ENCODE data around the gene NTM. TPM values are rescaled to one million over a fixed set of nuclear protein-coding genes. Genes with fewer than 3 reads are reported as not detected.

NTM gene
- total RNA-seq, 1 donor from 2014 or later: 9.9 TPM

DNA sequence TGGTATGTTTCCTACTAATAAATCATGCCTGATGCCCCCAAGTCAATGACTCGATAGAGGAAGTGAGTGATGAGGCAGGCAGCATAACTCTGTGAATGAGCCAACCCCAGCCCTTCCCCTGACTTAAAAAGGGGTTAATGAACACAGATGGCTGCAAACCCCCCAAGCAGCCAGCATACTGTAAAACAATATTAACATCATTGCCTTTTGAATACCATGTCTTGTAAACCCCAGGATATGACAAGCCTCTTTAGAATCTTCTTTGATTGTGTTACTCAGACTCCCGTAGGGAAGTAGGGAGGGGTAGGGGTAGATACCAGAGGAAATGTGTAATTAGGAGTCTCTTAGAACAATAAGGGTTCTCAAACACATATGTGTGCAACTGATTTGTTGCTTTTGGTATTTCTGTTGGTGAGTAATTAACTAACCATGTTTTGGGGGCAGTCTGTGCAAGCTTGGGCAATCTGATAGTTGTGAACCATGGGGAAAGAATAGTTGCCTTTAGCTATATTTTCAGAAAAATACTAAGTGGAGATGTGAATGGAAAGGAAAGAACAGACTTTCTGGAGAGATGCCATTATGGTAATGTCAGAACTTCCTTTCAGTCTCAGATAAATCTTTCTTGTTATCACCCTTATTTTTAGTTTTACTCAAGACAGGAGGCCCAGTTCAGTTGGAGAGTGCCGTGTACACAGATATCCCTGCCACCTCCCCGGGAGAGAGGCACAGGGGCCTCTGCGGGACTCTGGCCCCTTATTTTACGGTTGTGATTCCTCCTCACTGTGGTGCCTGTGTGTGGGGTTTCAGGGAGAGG is 701.8 kb downstream of the NTM start:
- Histone ChIP-seq H3K36me3 (ENCODE audit: control insufficient read depth in 3 of 3, insufficient read depth in 3 of 3, low read length in 3 of 3) (no peaks in the 10 kb centered on the region), H3K9me3 (ENCODE audit: control insufficient read depth in 3 of 3, low read length in 3 of 3) (no peaks in the 10 kb centered on the region), H3K4me3 (ENCODE audit: low read length in 3 of 3) (no peak overlapping the region), H3K4me1 (ENCODE audit: control insufficient read depth in 3 of 3, insufficient read depth in 3 of 3, low read length in 3 of 3) (peaks cover 0 to 6% (median 0%) of the 10 kb centered on the region in 3 donors), H3K9ac (ENCODE audit: low read depth in 1 of 3, low read length in 3 of 3) (no peak overlapping the region), H3K27ac (ENCODE audit: low read depth, low read length) (no peak overlapping the region), H3K27me3 (ENCODE audit: control insufficient read depth in 3 of 3, insufficient read depth in 3 of 3, low read length in 3 of 3) (no peaks in the 10 kb centered on the region)

DNA sequence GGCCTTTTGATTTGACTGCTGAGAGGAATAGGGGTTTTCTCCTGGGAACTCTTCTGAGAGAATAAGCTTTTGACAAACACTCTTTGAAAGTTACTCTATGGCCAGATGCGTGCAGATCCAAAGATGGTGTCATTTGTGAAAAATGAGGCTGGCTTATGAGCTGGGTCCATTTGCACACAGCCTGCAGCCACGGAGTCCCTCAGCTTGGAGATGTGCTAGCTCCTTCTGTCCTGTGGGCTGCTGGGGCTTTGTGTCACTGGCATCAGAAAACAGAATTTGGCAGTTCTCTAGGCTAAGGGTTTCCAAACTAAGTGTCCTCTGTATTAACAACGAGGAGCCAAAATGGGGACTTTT is 702.4 kb downstream of the NTM start:
- H3K27ac ChIP-seq (ENCODE audit: low read depth, low read length): no peak overlapping the region
- no peak overlapping the region for H3K9ac ChIP-seq (ENCODE audit: low read depth in 1 of 3, low read length in 3 of 3)
- H3K4me1 ChIP-seq (ENCODE audit: control insufficient read depth in 3 of 3, insufficient read depth in 3 of 3, low read length in 3 of 3): peaks cover 0 to 6% (median 0%) of the 10 kb centered on the region in 3 donors

DNA sequence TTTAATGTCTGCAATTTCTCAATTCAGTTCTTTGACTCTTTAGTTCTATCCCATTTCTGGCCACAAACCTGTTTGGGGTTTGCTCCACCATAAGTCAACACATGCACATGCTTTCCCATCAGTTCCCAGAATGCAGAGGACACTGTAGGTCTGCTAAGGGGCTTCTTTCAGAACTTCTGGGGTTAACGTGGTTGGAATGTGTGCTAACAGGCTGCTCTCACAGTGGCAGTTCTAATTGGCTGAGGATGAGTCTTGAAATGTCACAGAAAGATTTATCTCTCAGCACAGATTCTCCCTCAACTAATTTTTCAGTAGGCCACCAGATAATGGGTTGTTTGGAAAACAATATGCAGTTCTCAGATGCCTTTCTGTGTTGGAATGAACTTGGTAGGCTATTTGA is 703.4 kb downstream of the NTM start:
- no peak overlapping the region for H3K9ac ChIP-seq (ENCODE audit: low read depth in 1 of 3, low read length in 3 of 3)
- peaks cover 0 to 6% (median 0%) of the 10 kb centered on the region in 3 donors for H3K4me1 ChIP-seq (ENCODE audit: control insufficient read depth in 3 of 3, insufficient read depth in 3 of 3, low read length in 3 of 3)
- H3K9me3 ChIP-seq (ENCODE audit: control insufficient read depth in 3 of 3, low read length in 3 of 3): no peaks in the 10 kb centered on the region
- no peak overlapping the region for H3K27ac ChIP-seq (ENCODE audit: low read depth, low read length)
- no peaks in the 10 kb centered on the region for H3K36me3 ChIP-seq (ENCODE audit: control insufficient read depth in 3 of 3, insufficient read depth in 3 of 3, low read length in 3 of 3)
- H3K27me3 ChIP-seq (ENCODE audit: control insufficient read depth in 3 of 3, insufficient read depth in 3 of 3, low read length in 3 of 3): no peaks in the 10 kb centered on the region
- H3K4me3 ChIP-seq (ENCODE audit: low read length in 3 of 3): no peak overlapping the region

More for the DNA sequence above, 702.4 kb downstream of the NTM start:
- Histone ChIP-seq H3K9me3 (ENCODE audit: control insufficient read depth in 3 of 3, low read length in 3 of 3) (no peaks in the 10 kb centered on the region), H3K36me3 (ENCODE audit: control insufficient read depth in 3 of 3, insufficient read depth in 3 of 3, low read length in 3 of 3) (no peaks in the 10 kb centered on the region), H3K4me3 (ENCODE audit: low read length in 3 of 3) (no peak overlapping the region), H3K27me3 (ENCODE audit: control insufficient read depth in 3 of 3, insufficient read depth in 3 of 3, low read length in 3 of 3) (no peaks in the 10 kb centered on the region)

DNA sequence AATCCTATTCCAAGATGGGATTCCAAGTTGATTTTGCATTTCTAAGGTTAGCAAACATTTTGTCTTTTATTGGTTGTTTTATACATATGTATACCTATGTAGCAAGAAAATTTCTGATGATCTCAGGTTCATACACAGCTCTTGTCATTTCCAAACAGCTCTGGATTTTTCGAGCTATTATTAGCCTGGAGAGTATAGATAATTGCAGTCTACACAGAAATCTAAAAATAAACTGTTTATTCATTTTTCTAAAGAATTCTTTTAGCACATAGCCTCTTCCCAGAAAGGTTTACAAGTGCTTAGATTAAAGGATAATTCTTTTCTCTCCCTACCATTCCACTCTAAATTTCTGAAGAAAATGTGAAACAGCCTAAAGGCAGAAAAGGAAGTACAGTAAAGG is 705.0 kb downstream of the NTM start:
- Histone ChIP-seq H3K4me1 (ENCODE audit: control insufficient read depth in 3 of 3, insufficient read depth in 3 of 3, low read length in 3 of 3) (peaks cover 0 to 6% (median 0%) of the 10 kb centered on the region in 3 donors), H3K4me3 (ENCODE audit: low read length in 3 of 3) (no peak overlapping the region), H3K27ac (ENCODE audit: low read depth, low read length) (no peak overlapping the region), H3K9ac (ENCODE audit: low read depth in 1 of 3, low read length in 3 of 3) (no peak overlapping the region), H3K27me3 (ENCODE audit: control insufficient read depth in 3 of 3, insufficient read depth in 3 of 3, low read length in 3 of 3) (no peaks in the 10 kb centered on the region), H3K9me3 (ENCODE audit: control insufficient read depth in 3 of 3, low read length in 3 of 3) (no peaks in the 10 kb centered on the region), H3K36me3 (ENCODE audit: control insufficient read depth in 3 of 3, insufficient read depth in 3 of 3, low read length in 3 of 3) (no peaks in the 10 kb centered on the region)

DNA sequence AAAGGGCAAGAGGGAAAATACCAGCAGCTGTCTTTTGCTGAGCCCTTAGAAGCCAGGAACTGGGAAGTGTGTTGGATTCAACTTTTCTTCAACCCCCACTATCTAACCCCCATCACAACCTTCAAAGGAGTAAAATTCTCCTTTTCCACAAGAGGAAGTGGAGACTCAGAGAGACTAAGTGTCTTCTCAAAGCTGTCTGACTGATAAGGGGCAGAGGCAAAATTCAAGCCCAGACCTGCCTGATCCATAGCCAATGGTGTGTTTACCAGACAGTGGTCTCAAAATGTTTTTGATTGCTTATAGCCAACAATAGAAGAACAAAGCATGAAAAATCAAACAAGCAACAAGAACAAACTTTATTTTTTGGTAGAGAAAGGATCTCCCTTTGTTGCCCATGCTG is 707.0 kb downstream of the NTM start:
- Histone ChIP-seq H3K27ac (ENCODE audit: low read depth, low read length) (no peak overlapping the region), H3K4me3 (ENCODE audit: low read length in 3 of 3) (no peak overlapping the region), H3K9ac (ENCODE audit: low read depth in 1 of 3, low read length in 3 of 3) (no peak overlapping the region), H3K9me3 (ENCODE audit: control insufficient read depth in 3 of 3, low read length in 3 of 3) (peaks cover 0 to 3% (median 1%) of the 10 kb centered on the region in 3 donors), H3K36me3 (ENCODE audit: control insufficient read depth in 3 of 3, insufficient read depth in 3 of 3, low read length in 3 of 3) (no peaks in the 10 kb centered on the region), H3K4me1 (ENCODE audit: control insufficient read depth in 3 of 3, insufficient read depth in 3 of 3, low read length in 3 of 3) (no peaks in the 10 kb centered on the region), H3K27me3 (ENCODE audit: control insufficient read depth in 3 of 3, insufficient read depth in 3 of 3, low read length in 3 of 3) (no peaks in the 10 kb centered on the region)

DNA sequence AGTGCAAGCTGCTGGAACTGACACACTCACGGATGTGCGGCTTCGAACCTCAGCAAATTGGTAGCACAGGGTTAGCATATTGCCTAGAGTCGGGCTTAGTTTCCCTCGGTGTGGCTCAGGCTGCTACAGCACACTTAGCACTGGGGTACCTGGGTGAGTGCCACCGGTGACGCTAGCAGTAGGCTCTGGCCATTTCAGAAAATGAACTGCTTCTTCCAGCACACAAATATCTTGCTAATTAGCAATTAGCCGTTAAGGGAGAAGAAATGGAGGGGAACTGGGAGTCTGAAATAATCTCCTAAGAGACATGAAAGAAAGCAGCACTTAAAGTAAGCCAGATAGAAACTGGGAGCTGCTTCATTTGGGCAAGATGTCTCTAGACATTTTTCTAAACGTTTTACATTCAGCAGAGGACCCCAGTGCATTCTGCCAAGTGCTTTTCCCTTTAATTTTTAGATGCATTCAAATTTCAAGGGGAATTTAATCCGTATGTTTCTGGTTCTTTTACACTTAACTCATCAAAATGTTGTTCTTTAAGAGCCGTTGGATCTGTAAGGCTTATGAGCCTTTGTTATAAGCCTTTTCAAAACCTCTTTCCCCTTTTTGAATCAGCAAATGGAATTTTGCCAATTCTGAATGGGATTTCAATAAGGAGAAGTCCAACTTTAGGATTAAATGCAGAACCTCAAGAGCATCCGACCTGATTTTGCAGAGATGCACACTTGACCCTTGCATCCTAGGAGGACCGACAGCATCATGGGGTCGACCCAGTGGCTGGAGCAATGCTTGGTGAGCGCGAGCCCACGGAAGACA is 708.1 kb downstream of the NTM start:
- Histone ChIP-seq H3K9me3 (ENCODE audit: control insufficient read depth in 3 of 3, low read length in 3 of 3) (peaks cover 0 to 6% (median 3%) of the 10 kb centered on the region in 3 donors), H3K9ac (ENCODE audit: low read depth in 1 of 3, low read length in 3 of 3) (no peak overlapping the region), H3K27me3 (ENCODE audit: control insufficient read depth in 3 of 3, insufficient read depth in 3 of 3, low read length in 3 of 3) (no peaks in the 10 kb centered on the region), H3K27ac (ENCODE audit: low read depth, low read length) (no peak overlapping the region), H3K4me1 (ENCODE audit: control insufficient read depth in 3 of 3, insufficient read depth in 3 of 3, low read length in 3 of 3) (no peaks in the 10 kb centered on the region), H3K4me3 (ENCODE audit: low read length in 3 of 3) (no peak overlapping the region), H3K36me3 (ENCODE audit: control insufficient read depth in 3 of 3, insufficient read depth in 3 of 3, low read length in 3 of 3) (no peaks in the 10 kb centered on the region)

DNA sequence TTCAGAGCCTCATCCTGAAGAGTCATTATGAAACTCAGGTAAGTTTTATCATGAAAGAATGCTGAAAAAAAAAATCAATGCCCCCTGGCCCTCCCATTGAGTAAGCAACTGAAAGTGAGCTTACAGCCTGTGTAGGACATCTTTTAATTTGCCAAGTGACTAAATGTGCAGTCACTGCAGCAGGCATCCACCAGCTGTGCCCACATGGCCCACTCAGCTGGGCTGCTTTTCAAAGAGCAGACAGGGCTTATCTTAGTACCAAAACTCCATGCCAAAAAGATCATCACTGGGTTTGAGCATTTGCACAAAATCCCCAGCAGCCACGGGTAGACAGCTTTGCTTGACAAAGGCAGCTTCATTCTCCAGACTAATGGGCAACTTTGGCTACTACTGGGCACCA is 709.7 kb downstream of the NTM start:
- peaks cover 0 to 14% (median 6%) of the 10 kb centered on the region in 3 donors for H3K9me3 ChIP-seq (ENCODE audit: control insufficient read depth in 3 of 3, low read length in 3 of 3)
- no peak overlapping the region for H3K4me3 ChIP-seq (ENCODE audit: low read length in 3 of 3)
- H3K27me3 ChIP-seq (ENCODE audit: control insufficient read depth in 3 of 3, insufficient read depth in 3 of 3, low read length in 3 of 3): no peaks in the 10 kb centered on the region
- H3K4me1 ChIP-seq (ENCODE audit: control insufficient read depth in 3 of 3, insufficient read depth in 3 of 3, low read length in 3 of 3): no peaks in the 10 kb centered on the region
- no peak overlapping the region for H3K27ac ChIP-seq (ENCODE audit: low read depth, low read length)
- H3K9ac ChIP-seq (ENCODE audit: low read depth in 1 of 3, low read length in 3 of 3): no peak overlapping the region
- H3K36me3 ChIP-seq (ENCODE audit: control insufficient read depth in 3 of 3, insufficient read depth in 3 of 3, low read length in 3 of 3): no peaks in the 10 kb centered on the region

DNA sequence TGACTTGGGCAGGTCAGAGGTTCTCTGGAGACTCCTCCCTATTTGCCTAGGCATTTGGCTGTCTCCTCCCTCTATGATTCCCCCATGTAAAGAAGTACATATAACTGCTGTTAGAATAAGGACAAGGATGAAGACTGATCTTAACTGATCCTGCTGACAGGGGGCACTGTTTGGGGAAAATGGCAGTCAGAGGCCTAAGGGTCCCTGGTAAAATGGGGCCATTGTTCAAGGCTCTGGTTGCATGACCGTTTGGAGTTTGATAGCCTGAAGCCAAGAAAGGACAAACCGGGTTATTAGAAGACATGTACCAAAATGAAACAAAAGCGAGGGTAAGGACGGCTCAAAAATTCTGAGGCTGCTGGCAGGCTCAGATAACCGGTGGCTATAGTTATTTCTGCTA is 712.2 kb downstream of the NTM start:
- Histone ChIP-seq H3K9ac (ENCODE audit: low read depth in 1 of 3, low read length in 3 of 3) (no peak overlapping the region), H3K4me1 (ENCODE audit: control insufficient read depth in 3 of 3, insufficient read depth in 3 of 3, low read length in 3 of 3) (no peaks in the 10 kb centered on the region), H3K9me3 (ENCODE audit: control insufficient read depth in 3 of 3, low read length in 3 of 3) (peaks cover 0 to 22% (median 9%) of the 10 kb centered on the region in 3 donors), H3K27ac (ENCODE audit: low read depth, low read length) (no peak overlapping the region), H3K27me3 (ENCODE audit: control insufficient read depth in 3 of 3, insufficient read depth in 3 of 3, low read length in 3 of 3) (no peaks in the 10 kb centered on the region), H3K36me3 (ENCODE audit: control insufficient read depth in 3 of 3, insufficient read depth in 3 of 3, low read length in 3 of 3) (no peaks in the 10 kb centered on the region), H3K4me3 (ENCODE audit: low read length in 3 of 3) (no peak overlapping the region)

DNA sequence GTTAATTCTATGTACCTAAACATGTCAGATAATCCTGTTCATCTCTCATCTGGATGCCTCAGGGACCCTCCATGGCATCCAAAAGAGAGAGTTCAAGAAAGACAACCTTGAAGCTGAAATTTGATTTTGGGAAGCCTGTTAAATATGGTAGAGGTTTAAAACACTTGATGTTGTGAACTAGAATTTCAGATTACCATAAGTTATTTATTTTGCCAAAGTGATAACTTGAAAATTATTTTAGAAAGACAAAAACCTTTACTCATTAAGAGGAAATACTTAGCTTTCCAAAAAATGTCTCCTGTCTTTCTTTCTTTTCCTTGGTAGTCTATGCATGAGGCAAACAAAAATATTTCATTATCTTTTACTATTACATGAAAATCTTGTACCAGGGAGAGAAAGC is 714.0 kb downstream of the NTM start:
- no peak overlapping the region for H3K4me3 ChIP-seq (ENCODE audit: low read length in 3 of 3)
- H3K27ac ChIP-seq (ENCODE audit: low read depth, low read length): no peak overlapping the region
- H3K36me3 ChIP-seq (ENCODE audit: control insufficient read depth in 3 of 3, insufficient read depth in 3 of 3, low read length in 3 of 3): no peaks in the 10 kb centered on the region
- no peaks in the 10 kb centered on the region for H3K27me3 ChIP-seq (ENCODE audit: control insufficient read depth in 3 of 3, insufficient read depth in 3 of 3, low read length in 3 of 3)
- H3K4me1 ChIP-seq (ENCODE audit: control insufficient read depth in 3 of 3, insufficient read depth in 3 of 3, low read length in 3 of 3): no peaks in the 10 kb centered on the region
- peaks cover 0 to 22% (median 12%) of the 10 kb centered on the region in 3 donors for H3K9me3 ChIP-seq (ENCODE audit: control insufficient read depth in 3 of 3, low read length in 3 of 3)
- H3K9ac ChIP-seq (ENCODE audit: low read depth in 1 of 3, low read length in 3 of 3): no peak overlapping the region

DNA sequence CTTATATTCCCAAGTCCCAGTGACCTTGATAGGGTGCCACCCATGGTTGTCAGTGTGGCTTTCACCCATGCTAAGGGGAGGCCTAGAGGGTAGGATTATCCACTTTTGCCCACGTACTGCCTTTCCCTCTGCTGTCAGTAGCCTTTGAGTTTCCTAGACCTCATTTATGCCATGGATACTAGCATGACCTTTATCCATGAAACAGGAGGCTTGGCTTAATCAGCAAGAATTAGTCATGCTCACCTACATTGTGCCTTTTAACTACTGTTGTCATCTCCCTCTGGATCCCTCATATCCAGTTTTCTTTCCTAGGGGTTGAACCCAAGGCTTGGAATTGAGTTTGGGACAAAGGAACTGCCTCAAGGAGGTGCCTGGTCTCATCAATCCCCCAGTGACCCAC is 716.7 kb downstream of the NTM start:
- Histone ChIP-seq H3K36me3 (ENCODE audit: control insufficient read depth in 3 of 3, insufficient read depth in 3 of 3, low read length in 3 of 3) (no peaks in the 10 kb centered on the region), H3K9ac (ENCODE audit: low read depth in 1 of 3, low read length in 3 of 3) (no peak overlapping the region), H3K27me3 (ENCODE audit: control insufficient read depth in 3 of 3, insufficient read depth in 3 of 3, low read length in 3 of 3) (no peaks in the 10 kb centered on the region), H3K9me3 (ENCODE audit: control insufficient read depth in 3 of 3, low read length in 3 of 3) (peaks cover 0 to 22% (median 12%) of the 10 kb centered on the region in 3 donors), H3K27ac (ENCODE audit: low read depth, low read length) (no peak overlapping the region), H3K4me1 (ENCODE audit: control insufficient read depth in 3 of 3, insufficient read depth in 3 of 3, low read length in 3 of 3) (no peaks in the 10 kb centered on the region), H3K4me3 (ENCODE audit: low read length in 3 of 3) (no peak overlapping the region)
